HEK293 (cell line): Measurements from ENCODE around the gene PAQR7.

ENCODE experiments used
- ATF2 ChIP-seq: fragments of 450-650 bp; formaldehyde crosslinking; IDR thresholded peaks from 2 replicates; pipeline ENCODE4 v1.5.1; 2016; ENCODE audit warnings: missing biosample characterization, missing genetic modification characterization, low read depth
- CTCF ChIP-seq: fragments of 450-650 bp; formaldehyde crosslinking; IDR thresholded peaks from 2 replicates; pipeline ENCODE4 v1.5.1; 2016; ENCODE audit warnings: missing biosample characterization, missing genetic modification characterization
- EGR2 ChIP-seq: fragments of 450-650 bp; formaldehyde crosslinking; IDR thresholded peaks from 2 replicates; pipeline ENCODE4 v1.5.1; 2016; ENCODE audit warnings: low read depth, missing biosample characterization, missing genetic modification characterization
- HOXA7 ChIP-seq: sonication (generic); formaldehyde crosslinking; IDR thresholded peaks from 2 replicates; pipeline ENCODE4 v1.8.1; 2022; ENCODE audit warnings: missing genetic modification reagents, borderline replicate concordance
- KLF1 ChIP-seq: fragments of 450-650 bp; formaldehyde crosslinking; IDR thresholded peaks from 2 replicates; pipeline ENCODE4 v1.5.1; 2016; ENCODE audit warnings: missing biosample characterization, missing genetic modification characterization
- KLF17 ChIP-seq: fragments of 450-650 bp; formaldehyde crosslinking; IDR thresholded peaks from 2 replicates; pipeline ENCODE4 v1.5.1; 2016; ENCODE audit warnings: missing biosample characterization, missing genetic modification characterization
- PATZ1 ChIP-seq: fragments of 450-650 bp; formaldehyde crosslinking; IDR thresholded peaks from 2 replicates; pipeline ENCODE4 v1.5.1; 2016; ENCODE audit warnings: missing biosample characterization, missing genetic modification characterization
- SCRT2 ChIP-seq: fragments of 450-650 bp; formaldehyde crosslinking; IDR thresholded peaks from 2 replicates; pipeline ENCODE4 v1.5.1; 2016; ENCODE audit warnings: missing biosample characterization, missing genetic modification characterization
- ZBTB26 ChIP-seq: fragments of 450-650 bp; formaldehyde crosslinking; optimal IDR thresholded peaks from 2 replicates; pipeline ENCODE3; 2016; ENCODE audit warnings: missing biosample characterization, mild to moderate bottlenecking, missing genetic modification characterization
- ZIC2 ChIP-seq: fragments of 450-650 bp; formaldehyde crosslinking; IDR thresholded peaks from 2 replicates; pipeline ENCODE4 v1.5.1; 2016; ENCODE audit warnings: missing biosample characterization, missing genetic modification characterization
- ZNF132 ChIP-seq: fragments of 450-650 bp; formaldehyde crosslinking; IDR thresholded peaks from 2 replicates; pipeline ENCODE4 v1.5.1; 2017; ENCODE audit warnings: missing biosample characterization, missing genetic modification characterization, borderline replicate concordance
- ZNF174 ChIP-seq: fragments of 450-650 bp; formaldehyde crosslinking; IDR thresholded peaks from 2 replicates; pipeline ENCODE4 v1.5.0; 2017; ENCODE audit warnings: missing biosample characterization, mild to moderate bottlenecking, missing genetic modification characterization
- ZNF19 ChIP-seq: fragments of 450-650 bp; formaldehyde crosslinking; IDR thresholded peaks from 2 replicates; pipeline ENCODE4; 2016; ENCODE audit warnings: missing biosample characterization, missing genetic modification characterization, low read depth
- ZNF248 ChIP-seq: fragments of 450-650 bp; formaldehyde crosslinking; IDR thresholded peaks from 2 replicates; pipeline ENCODE4 v1.5.1; 2017; ENCODE audit warnings: missing biosample characterization, missing genetic modification characterization
- ZNF292 ChIP-seq: fragments of 450-650 bp; formaldehyde crosslinking; IDR thresholded peaks from 2 replicates; pipeline ENCODE4 v1.5.1; 2016; ENCODE audit warnings: low read depth, missing biosample characterization, missing genetic modification characterization, borderline replicate concordance
- ZNF302 ChIP-seq: fragments of 450-650 bp; formaldehyde crosslinking; IDR thresholded peaks from 2 replicates; pipeline ENCODE4 v1.5.1; 2016; ENCODE audit warnings: missing biosample characterization, missing genetic modification characterization, low read depth
- ZNF335 ChIP-seq: fragments of 450-650 bp; formaldehyde crosslinking; conservative IDR thresholded peaks from 2 replicates; pipeline ENCODE4 v1.5.1; 2016; ENCODE audit warnings: missing biosample characterization, missing genetic modification characterization
- ZNF350 ChIP-seq: fragments of 450-650 bp; formaldehyde crosslinking; IDR thresholded peaks from 2 replicates; pipeline ENCODE4 v1.5.0; 2017; ENCODE audit warnings: missing biosample characterization, mild to moderate bottlenecking, missing genetic modification characterization
- ZNF416 ChIP-seq: fragments of 450-650 bp; formaldehyde crosslinking; IDR thresholded peaks from 2 replicates; pipeline ENCODE4 v1.5.1; 2016; ENCODE audit warnings: missing biosample characterization, missing genetic modification characterization
- ZNF501 ChIP-seq: fragments of 450-650 bp; formaldehyde crosslinking; IDR thresholded peaks from 2 replicates; pipeline ENCODE4 v1.5.1; 2016; ENCODE audit warnings: missing biosample characterization, missing genetic modification characterization
- ZNF529 ChIP-seq: fragments of 450-650 bp; formaldehyde crosslinking; IDR thresholded peaks from 2 replicates; pipeline ENCODE4 v1.5.1; 2017; ENCODE audit warnings: missing genetic modification characterization, missing biosample characterization; ENCODE audit not compliant: insufficient replicate concordance
- ZNF549 ChIP-seq: fragments of 450-650 bp; IDR thresholded peaks from 2 replicates; pipeline ENCODE4 v1.5.1; 2018; ENCODE audit warnings: missing biosample characterization, missing genetic modification characterization, mild to moderate bottlenecking, inconsistent platforms, moderate library complexity
- ZNF560 ChIP-seq: fragments of 450-650 bp; formaldehyde crosslinking; IDR thresholded peaks from 2 replicates; pipeline ENCODE4 v1.5.1; 2017; ENCODE audit warnings: missing biosample characterization, missing genetic modification characterization, borderline replicate concordance
- ZNF561 ChIP-seq: fragments of 450-650 bp; IDR thresholded peaks from 2 replicates; pipeline ENCODE4 v1.5.1; 2018; ENCODE audit warnings: missing biosample characterization, missing genetic modification characterization, borderline replicate concordance
- ZNF623 ChIP-seq: fragments of 450-650 bp; formaldehyde crosslinking; IDR thresholded peaks from 2 replicates; pipeline ENCODE4 v1.5.1; 2016; ENCODE audit warnings: missing biosample characterization, missing genetic modification characterization
- ZNF692 ChIP-seq: fragments of 450-650 bp; formaldehyde crosslinking; IDR thresholded peaks from 2 replicates; pipeline ENCODE4 v1.5.1; 2016; ENCODE audit warnings: missing biosample characterization, missing genetic modification characterization
- ZNF701 ChIP-seq: fragments of 450-650 bp; formaldehyde crosslinking; IDR thresholded peaks from 2 replicates; pipeline ENCODE4 v1.5.1; 2016; ENCODE audit warnings: missing biosample characterization, missing genetic modification characterization
- ZNF777 ChIP-seq: fragments of 450-650 bp; formaldehyde crosslinking; IDR thresholded peaks from 2 replicates; pipeline ENCODE4 v1.5.1; 2017; ENCODE audit warnings: missing biosample characterization, missing genetic modification characterization, borderline replicate concordance
- ZSCAN23 ChIP-seq: fragments of 450-650 bp; formaldehyde crosslinking; IDR thresholded peaks from 2 replicates; pipeline ENCODE4 v1.5.1; 2016; ENCODE audit warnings: missing biosample characterization, missing genetic modification characterization
- ZSCAN5A ChIP-seq: fragments of 450-650 bp; formaldehyde crosslinking; IDR thresholded peaks from 2 replicates; pipeline ENCODE4 v1.5.1; 2016; ENCODE audit warnings: missing biosample characterization, missing genetic modification characterization
- ZXDB ChIP-seq: fragments of 450-650 bp; formaldehyde crosslinking; IDR thresholded peaks from 2 replicates; pipeline ENCODE4 v1.5.1; 2016; ENCODE audit warnings: missing biosample characterization, missing genetic modification characterization

Gene PAQR7

GRCh38 chr1:25889470-25889869, 14.0 kb upstream of the PAQR7 start (continued):
- TF ChIP-seq SCRT2 (tag by site-specific recombination) (no peak), ZNF174 (tag by site-specific recombination) (no peak), ZBTB26 (tag by site-specific recombination) (no peak), ZNF19 (tag by site-specific recombination) (no peak), ZNF623 (tag by site-specific recombination) (no peak), ZNF529 (no peak), ZNF501 (no peak), ZNF560 (tag by site-specific recombination) (no peak), HOXA7 (CRISPR knock-in tag) (no peak), ZNF292 (tag by site-specific recombination) (no peak), ZNF335 (tag by site-specific recombination) (no peak), ZNF561 (no peak), ZXDB (tag by site-specific recombination) (no peak), ZNF248 (tag by site-specific recombination) (no peak), ZSCAN23 (no peak), ZNF416 (no peak), ZNF302 (tag by site-specific recombination) (no peak), ZNF777 (tag by site-specific recombination) (no peak), KLF17 (tag by site-specific recombination) (no peak), ZNF350 (tag by site-specific recombination) (no peak), KLF1 (tag by site-specific recombination) (0 out of 2 replicates have a peak, but pooled peaks have one; percentile 18), ATF2 (no peak), PATZ1 (tag by site-specific recombination) (0 out of 2 replicates have a peak, but pooled peaks have one; percentile 34), ZNF549 (no peak), ZNF701 (tag by site-specific recombination) (no peak), ZSCAN5A (no peak), ZIC2 (tag by site-specific recombination) (peak; percentile 62), EGR2 (tag by site-specific recombination) (no peak), CTCF (tag by site-specific recombination) (peak; percentile 35; the same call in 1 of the 2 replicates), ZNF132 (tag by site-specific recombination) (no peak), ZNF692 (0 out of 2 replicates have a peak, but pooled peaks have one; percentile 28)
